Neuronal stem cell (in vitro differentiated cells): ENCODE measurements around the gene C2CD4D.

Source experiments
- DNase-seq: peaks from one replicate; pipeline ENCODE4 v3.0.0-alpha.2; 2013; ENCODE audit warnings: low spot score
- H2AFZ ChIP-seq: one replicate; pipeline ENCODE4 v1.6.1; 2013; ENCODE audit warnings: mild to moderate bottlenecking, low read length, inconsistent platforms
- H2AK5ac ChIP-seq: 2 replicates; pipeline ENCODE4 v1.6.1; 2013; ENCODE audit warnings: low read depth, mild to moderate bottlenecking, inconsistent platforms, low read length, moderate library complexity, mixed read lengths
- H2BK120ac ChIP-seq: 2 replicates; pipeline ENCODE4 v1.6.1; 2013; ENCODE audit warnings: low read depth, mild to moderate bottlenecking, inconsistent platforms, low read length, moderate library complexity, mixed read lengths
- H2BK12ac ChIP-seq: one replicate; pipeline ENCODE4 v1.6.1; 2013; ENCODE audit warnings: low read length, inconsistent platforms
- H2BK15ac ChIP-seq: 2 replicates; pipeline ENCODE4 v1.6.1; 2013; ENCODE audit warnings: mild to moderate bottlenecking, low read length, inconsistent platforms, mixed read lengths
- H2BK5ac ChIP-seq: one replicate; pipeline ENCODE4 v1.6.1; 2013; ENCODE audit warnings: inconsistent platforms, mild to moderate bottlenecking, low read length, moderate library complexity
- H3K14ac ChIP-seq: one replicate; pipeline ENCODE4 v1.6.1; 2013; ENCODE audit warnings: low read length, inconsistent platforms
- H3K18ac ChIP-seq: 2 replicates; pipeline ENCODE4 v1.6.1; 2013; ENCODE audit warnings: low read length, inconsistent platforms
- H3K23ac ChIP-seq: 2 replicates; pipeline ENCODE4 v1.6.1; 2013; ENCODE audit warnings: low read depth, mild to moderate bottlenecking, mixed read lengths, low read length, inconsistent platforms; ENCODE audit not compliant: poor library complexity
- H3K27ac ChIP-seq: replicated peaks from 3 replicates; pipeline ENCODE4 v1.5.1; 2013; ENCODE audit warnings: low read length, inconsistent platforms
- H3K27me3 ChIP-seq, 3 experiments: 2 replicates each; pipeline ENCODE4 v1.6.1; 2013; ENCODE audit warnings: low read length in 3 of 3, mild to moderate bottlenecking in 2 of 3, inconsistent platforms in 1 of 3, low read depth in 1 of 3, mixed read lengths in 1 of 3, moderate library complexity in 1 of 3; ENCODE audit not compliant: control insufficient read depth in 3 of 3, insufficient read depth in 3 of 3
- H3K36me3 ChIP-seq, 2 donors: replicated peaks in 1 of 2; 2 replicates each; pipeline ENCODE4 v1.6.1; 2013; ENCODE audit warnings: low read length in 2 of 2; ENCODE audit not compliant: control insufficient read depth in 2 of 2, insufficient read depth in 2 of 2
- H3K4ac ChIP-seq: 2 replicates; pipeline ENCODE4 v1.6.1; 2013; ENCODE audit warnings: inconsistent platforms, mild to moderate bottlenecking, low read length, moderate library complexity
- H3K4me1 ChIP-seq, 2 donors: 1 replicate in 1 of 2; 2 replicates in 1 of 2; pipeline ENCODE4 v1.6.1; 2013; ENCODE audit warnings: low read length in 2 of 2, low read depth in 1 of 2; ENCODE audit not compliant: control insufficient read depth in 2 of 2, insufficient read depth in 1 of 2
- H3K4me2 ChIP-seq: one replicate; pipeline ENCODE4 v1.6.1; 2013; ENCODE audit warnings: mild to moderate bottlenecking, low read length, inconsistent platforms; ENCODE audit not compliant: insufficient read depth, poor library complexity, severe bottlenecking
- H3K4me3 ChIP-seq, 2 donors: 2 replicates each; pipeline ENCODE4 v1.5.1; 2013; ENCODE audit warnings: low read length in 2 of 2, mild to moderate bottlenecking in 2 of 2, inconsistent platforms in 1 of 2, moderate library complexity in 1 of 2
- H3K79me1 ChIP-seq: one replicate; pipeline ENCODE4 v1.6.1; 2013; ENCODE audit warnings: low read depth, mild to moderate bottlenecking, inconsistent platforms, low read length, moderate library complexity
- H3K9ac ChIP-seq: one replicate; pipeline ENCODE4 v1.6.1; 2013; ENCODE audit warnings: mild to moderate bottlenecking, low read depth, low read length, inconsistent platforms; ENCODE audit not compliant: poor library complexity
- H3K9me3 ChIP-seq, 2 donors: replicated peaks in 1 of 2; 2 replicates each; pipeline versions ENCODE3 to v1.6.1; 2013; ENCODE audit warnings: low read length in 2 of 2, mild to moderate bottlenecking in 2 of 2, inconsistent platforms in 1 of 2, low read depth in 1 of 2, mixed read lengths in 1 of 2, moderate library complexity in 1 of 2; ENCODE audit not compliant: control insufficient read depth in 2 of 2, insufficient read depth in 1 of 2
- H4K8ac ChIP-seq: one replicate; pipeline ENCODE4 v1.6.1; 2013; ENCODE audit warnings: low read depth, mild to moderate bottlenecking, inconsistent platforms, low read length, moderate library complexity
- H4K91ac ChIP-seq: one replicate; pipeline ENCODE4 v1.6.1; 2013; ENCODE audit warnings: low read length, low read depth, mild to moderate bottlenecking, inconsistent platforms; ENCODE audit not compliant: poor library complexity
- WGBS, 2 donors: extraction: QIAGEN DNeasy Blood & Tissue Kit; methylation state at CpG; one replicate each; pipeline ENCODE4 v1.1.7; 2013; ENCODE audit warnings: missing lambda C conversion rate in 2 of 2, mixed read lengths in 1 of 2; ENCODE audit not compliant: insufficient read length in 2 of 2, insufficient replicate concordance in 1 of 2; ENCODE audit errors: extremely low coverage in 2 of 2; 5-methylcytosine and 5-hydroxymethylcytosine counted together

C2CD4D gene

DNA sequence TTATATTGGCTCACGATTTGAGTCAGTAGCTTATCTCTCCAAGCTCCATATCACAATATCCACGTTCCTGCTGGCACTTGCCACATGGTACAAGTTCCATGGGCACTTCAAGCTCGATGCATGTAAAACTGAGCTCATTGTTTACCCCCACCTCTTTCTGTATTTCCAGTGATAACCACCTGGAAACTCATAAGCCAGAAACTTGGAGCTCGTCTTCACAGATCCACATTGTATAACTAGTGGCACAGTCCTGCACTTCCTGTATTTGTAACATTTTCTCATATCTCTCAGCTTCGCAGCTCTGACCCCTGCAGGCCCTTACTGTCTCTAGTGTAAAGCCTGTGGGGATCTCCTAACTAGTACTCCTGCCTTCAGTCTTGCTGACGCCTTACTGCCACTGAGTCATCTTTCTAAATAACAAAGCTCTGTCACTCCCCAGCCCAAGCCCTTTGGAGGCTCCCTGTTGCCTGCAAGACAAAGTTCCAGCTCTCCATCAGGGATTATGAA is 6.5 kb upstream of the C2CD4D start:
- H3K4me2 ChIP-seq: no peak overlapping the region
- H2AFZ ChIP-seq: no peak overlapping the region
- H3K18ac ChIP-seq: no peak overlapping the region
- H3K9ac ChIP-seq: no peak overlapping the region
- H2BK15ac ChIP-seq: no peak overlapping the region
- H3K27me3 ChIP-seq: peaks cover 0 to 72% (median 0%) of the 10 kb centered on the region in 3 experiments
- no peak overlapping the region for H4K8ac ChIP-seq
- no peaks in the 10 kb centered on the region for H3K36me3 ChIP-seq
- no peak overlapping the region for H3K14ac ChIP-seq
- no CpG with 5 or more reads among the region's 6 CpGs for WGBS, 2 donors
- no peak overlapping the region for H3K4ac ChIP-seq
- H2BK5ac ChIP-seq: no peak overlapping the region
- no peak overlapping the region for H2AK5ac ChIP-seq
- no peak overlapping the region for H3K4me3 ChIP-seq
- H2BK120ac ChIP-seq: no peak overlapping the region
- no peak for DNase-seq
- no peak overlapping the region for H3K27ac ChIP-seq
- no peaks in the 10 kb centered on the region for H3K79me1 ChIP-seq
- H2BK12ac ChIP-seq: peak overlapping the region; percentile 17
- H3K9me3 ChIP-seq: peaks cover 0 to 2% of the 10 kb centered on the region in 2 donors
- no peak overlapping the region for H3K23ac ChIP-seq
- peaks cover 0 to 1% of the 10 kb centered on the region in 2 donors for H3K4me1 ChIP-seq
- no peak overlapping the region for H4K91ac ChIP-seq

DNA sequence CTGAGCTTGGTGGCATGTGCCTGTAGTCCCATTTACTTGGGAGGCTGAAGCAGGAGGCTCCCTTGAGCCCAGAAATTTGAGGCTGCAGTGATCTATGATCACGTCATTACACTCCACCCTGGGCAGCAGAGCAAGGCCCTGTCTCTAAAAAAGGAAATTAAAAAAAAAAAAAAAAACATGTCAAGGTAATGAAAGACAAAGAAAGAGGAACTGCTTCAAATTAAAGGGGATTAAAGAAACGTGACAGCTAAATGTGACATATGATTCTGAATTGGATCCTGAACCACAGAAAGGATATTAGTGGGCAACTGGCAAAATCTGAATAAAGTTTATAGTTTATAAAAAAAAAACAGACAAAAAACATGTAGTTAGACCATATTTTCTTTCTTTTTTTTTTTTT is 3.8 kb upstream of the C2CD4D start:
- H3K79me1 ChIP-seq: no peaks in the 10 kb centered on the region
- no CpG with 5 or more reads among the region's 2 CpGs for WGBS, 2 donors
- H3K23ac ChIP-seq: no peak overlapping the region
- H3K18ac ChIP-seq: no peak overlapping the region
- peaks cover 2 to 6% of the 10 kb centered on the region in 2 donors for H3K9me3 ChIP-seq
- no peak overlapping the region for H3K9ac ChIP-seq
- H2BK5ac ChIP-seq: no peak overlapping the region
- H3K4me3 ChIP-seq: no peak overlapping the region
- H3K14ac ChIP-seq: no peak overlapping the region
- no peak overlapping the region for H3K4ac ChIP-seq
- DNase-seq: no peak
- no peak overlapping the region for H2AK5ac ChIP-seq
- H3K4me1 ChIP-seq: peaks cover 0 to 16% of the 10 kb centered on the region in 2 donors
- H3K27ac ChIP-seq: no peak overlapping the region
- H2BK12ac ChIP-seq: no peak overlapping the region
- H3K36me3 ChIP-seq: no peaks in the 10 kb centered on the region
- H2BK15ac ChIP-seq: no peak overlapping the region
- no peak overlapping the region for H2AFZ ChIP-seq
- peaks cover 11 to 76% (median 23%) of the 10 kb centered on the region in 3 experiments for H3K27me3 ChIP-seq
- no peak overlapping the region for H3K4me2 ChIP-seq
- no peak overlapping the region for H4K8ac ChIP-seq
- no peak overlapping the region for H2BK120ac ChIP-seq
- H4K91ac ChIP-seq: no peak overlapping the region

DNA sequence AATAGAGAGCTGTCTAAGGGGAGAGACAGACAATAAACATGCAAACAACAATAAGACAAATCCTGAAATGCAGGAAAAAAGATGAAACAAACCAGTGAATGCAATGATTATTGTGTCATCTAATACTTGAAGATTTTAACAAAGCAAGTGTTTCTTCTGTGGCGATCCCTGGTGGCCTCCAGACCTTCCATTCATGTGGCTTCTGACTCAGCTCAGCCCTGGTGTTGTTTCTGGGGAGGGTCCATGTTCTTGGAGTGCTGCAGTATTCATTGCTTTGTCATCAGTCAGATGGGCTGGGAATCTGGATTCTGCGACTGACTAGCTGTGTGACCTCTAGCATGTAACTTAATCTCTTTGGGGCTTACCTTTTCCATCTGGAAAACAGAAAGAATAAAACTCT is 1.5 kb upstream of the C2CD4D start:
- H4K91ac ChIP-seq: no peak overlapping the region
- no peak overlapping the region for H2BK12ac ChIP-seq
- H3K4ac ChIP-seq: no peak overlapping the region
- H2BK120ac ChIP-seq: no peak overlapping the region
- no peak overlapping the region for H3K9ac ChIP-seq
- no peaks in the 10 kb centered on the region for H3K79me1 ChIP-seq
- no peak overlapping the region for H2BK5ac ChIP-seq
- H3K18ac ChIP-seq: no peak overlapping the region
- H3K4me1 ChIP-seq: peaks cover 3 to 16% of the 10 kb centered on the region in 2 donors
- peaks cover 2 to 6% of the 10 kb centered on the region in 2 donors for H3K9me3 ChIP-seq
- H3K4me2 ChIP-seq: no peak overlapping the region
- no peak overlapping the region for H3K4me3 ChIP-seq
- no peak overlapping the region for H3K23ac ChIP-seq
- no peak overlapping the region for H2AK5ac ChIP-seq
- no peak overlapping the region for H2BK15ac ChIP-seq
- peaks cover 22 to 78% (median 42%) of the 10 kb centered on the region in 3 experiments for H3K27me3 ChIP-seq
- H3K27ac ChIP-seq: no peak overlapping the region
- no CpG with 5 or more reads among the region's 2 CpGs for WGBS, 2 donors
- no peak for DNase-seq
- H2AFZ ChIP-seq: no peak overlapping the region
- no peaks in the 10 kb centered on the region for H3K36me3 ChIP-seq
- H4K8ac ChIP-seq: no peak overlapping the region
- H3K14ac ChIP-seq: no peak overlapping the region

DNA sequence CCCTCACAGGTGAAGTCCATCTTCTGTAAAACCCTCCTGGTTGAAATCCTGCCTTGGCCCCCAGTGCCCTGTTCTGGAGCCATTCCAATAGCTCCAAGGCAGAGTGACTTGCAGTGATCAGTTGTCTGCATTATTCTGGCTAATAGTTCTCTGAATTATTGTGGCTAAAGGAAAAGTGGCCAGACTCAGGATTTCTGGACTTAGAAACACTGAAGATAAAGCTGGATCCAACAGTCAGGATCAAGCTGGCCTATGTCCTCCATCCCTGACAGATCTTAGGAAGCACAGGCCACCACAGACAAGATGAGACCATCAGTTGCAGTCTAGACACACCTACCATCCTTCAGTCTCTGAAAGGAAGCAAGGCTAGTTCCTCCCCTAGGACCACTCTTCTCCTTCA is 801 bp upstream of the C2CD4D start:
- peaks cover 22 to 82% (median 42%) of the 10 kb centered on the region in 3 experiments for H3K27me3 ChIP-seq
- H3K4me2 ChIP-seq: peak overlapping the region; percentile 23
- H3K27ac ChIP-seq: no peak overlapping the region
- no peak overlapping the region for H3K23ac ChIP-seq
- H2AK5ac ChIP-seq: no peak overlapping the region
- no peak overlapping the region for H3K14ac ChIP-seq
- H3K79me1 ChIP-seq: no peaks in the 10 kb centered on the region
- peak overlapping the region; percentile 19 for H3K4ac ChIP-seq
- H4K91ac ChIP-seq: peak overlapping the region; percentile 12
- no peak overlapping the region for H4K8ac ChIP-seq
- H3K36me3 ChIP-seq: no peaks in the 10 kb centered on the region
- no peak for DNase-seq
- peak overlapping the region; percentile 86 for H3K18ac ChIP-seq
- H3K4me1 ChIP-seq: peaks cover 3 to 16% of the 10 kb centered on the region in 2 donors
- H2BK120ac ChIP-seq: no peak overlapping the region
- peak overlapping the region; percentile 87 for H2BK5ac ChIP-seq
- no peak overlapping the region for H2BK12ac ChIP-seq
- peaks cover 2 to 6% of the 10 kb centered on the region in 2 donors for H3K9me3 ChIP-seq
- peak overlapping the region; percentile 79 for H2AFZ ChIP-seq
- H2BK15ac ChIP-seq: peak overlapping the region; percentile 93
- H3K4me3 ChIP-seq: no peak overlapping the region
- H3K9ac ChIP-seq: peak overlapping the region; percentile 2
